ENCODE measurements around the gene FBXW7. TPM values are rescaled to one million over a fixed set of nuclear protein-coding genes. Genes with fewer than 3 reads are reported as not detected.

The FBXW7 gene
- total RNA-seq, 1 experiment from 2014 or later, result 27.1 TPM

DNA sequence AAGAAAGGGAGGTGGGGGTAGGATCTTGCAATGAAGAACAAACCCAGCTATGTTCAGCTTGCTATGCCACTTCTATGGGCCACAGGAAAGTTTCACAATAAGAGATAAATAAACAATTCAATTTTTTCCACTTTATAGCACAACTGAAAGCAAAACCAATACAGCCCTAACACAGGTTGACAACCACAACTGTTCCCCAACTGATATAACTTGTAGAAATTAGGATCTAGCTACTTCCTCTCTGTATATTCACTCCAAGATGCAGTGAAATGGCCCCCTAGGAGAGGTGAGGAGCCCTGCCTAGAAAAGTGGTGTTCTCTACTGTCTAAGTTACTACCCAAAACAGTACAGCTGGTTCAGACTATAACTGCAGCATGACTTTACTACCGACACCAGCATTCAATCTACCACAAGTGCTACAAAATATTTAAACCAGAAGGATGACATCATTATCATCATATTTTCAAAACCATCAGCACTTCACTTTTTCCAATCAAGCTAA lies 77.0 kb downstream of the FBXW7 start:
- no CpG with 5 or more reads among the region's 1 CpG for WGBS (ENCODE audit: extremely low coverage, insufficient read length, low lambda C conversion rate)
- H2BK15ac ChIP-seq (ENCODE audit: low read depth, low read length), result no peak overlapping the region
- H2BK20ac ChIP-seq (ENCODE audit: low read depth, low read length, poor library complexity, severe bottlenecking), result no peak overlapping the region
- no peak overlapping the region for H2BK5ac ChIP-seq (ENCODE audit: insufficient read length, low read length)
- H2AK5ac ChIP-seq (ENCODE audit: insufficient read length, low read length), result no peak overlapping the region
- no peak overlapping the region for H4K91ac ChIP-seq (ENCODE audit: insufficient read length, low read depth, low read length)
- no peaks in the 10 kb centered on the region for H3K4me1 ChIP-seq (ENCODE audit: insufficient read depth, low read length)
- Mint-ChIP-seq H3K27ac (0 out of 7 replicates have a peak overlapping the region, but pooled peaks of 1 of the 3 experiments have one; percentile 31), H3K36me3 (ENCODE audit: insufficient read depth in 1 of 3, low read depth in 3 of 3) (no peaks in the 10 kb centered on the region), H3K9me3 (no peaks in the 10 kb centered on the region), H3K4me3 (no peak overlapping the region), H3K4me1 (peaks cover 7 to 9% of the 10 kb centered on the region in 2 experiments; a peak in 3 of 4 replicates), H3K27me3 (ENCODE audit: low read depth) (no peaks in the 10 kb centered on the region)
- no peak overlapping the region for H3K4ac ChIP-seq (ENCODE audit: low read depth, low read length)
- no peak overlapping the region for H3K18ac ChIP-seq (ENCODE audit: insufficient read length, low read depth, low read length)
- H2AFZ ChIP-seq (ENCODE audit: low read length), result no peak overlapping the region
- no peak overlapping the region for H3K9ac ChIP-seq (ENCODE audit: extremely low read depth, insufficient read length, low read length)
- no peak overlapping the region for H2BK120ac ChIP-seq (ENCODE audit: low read depth, low read length, poor library complexity, severe bottlenecking)
- H4K8ac ChIP-seq (replicated peaks; ENCODE audit: insufficient read length, low read depth, low read length), result no peak overlapping the region
- H4K20me1 ChIP-seq (ENCODE audit: control insufficient read depth, insufficient read depth, insufficient read length), result no peaks in the 10 kb centered on the region
- no peaks in the 10 kb centered on the region for H3K27me3 ChIP-seq (ENCODE audit: insufficient read depth, low read length)
- H4K5ac ChIP-seq (ENCODE audit: insufficient read length, low read depth, low read length), result no peak overlapping the region
- H3K56ac ChIP-seq (ENCODE audit: insufficient read length, low read depth, low read length), result no peak overlapping the region
- TF ChIP-seq CTCF (conservative IDR thresholded peaks at IDR 0.05), result no peak
- no peak overlapping the region for H3K23ac ChIP-seq (ENCODE audit: insufficient read length, low read depth, low read length)
- DNase-seq, result no peak
- H3K79me2 ChIP-seq (ENCODE audit: insufficient read depth, low read length), result peaks cover 6% of the 10 kb centered on the region; the same call in 1 of the 2 replicates
- no peak overlapping the region for H3K27ac ChIP-seq (ENCODE audit: insufficient read length, low read depth, low read length)
- H3K9me3 ChIP-seq (ENCODE audit: control insufficient read depth, low read depth, low read length), result no peaks in the 10 kb centered on the region
- H3K4me2 ChIP-seq (ENCODE audit: insufficient read depth, insufficient read length, low read length), result no peak overlapping the region
- no peak overlapping the region for H3K14ac ChIP-seq (ENCODE audit: insufficient read depth, low read length)
- H2BK12ac ChIP-seq (ENCODE audit: insufficient read length, low read depth, low read length), result no peak overlapping the region
- no peaks in the 10 kb centered on the region for H3K79me1 ChIP-seq (ENCODE audit: insufficient read depth, low read depth, low read length, poor library complexity, severe bottlenecking)
- H3K23me2 ChIP-seq (ENCODE audit: insufficient read length, low read depth, low read length, poor library complexity, severe bottlenecking), result no peaks in the 10 kb centered on the region
- H3T11ph ChIP-seq (ENCODE audit: low read length), result no peak overlapping the region
